GDM1 (cell line): ENCODE data around the gene LSM8.
A peak's percentile ranks its signal among the peaks of the same experiment; 100 is the strongest.
"Not testable (repeated sequence)": the region's sequence is repeated elsewhere in the genome, so short reads cannot be mapped to it uniquely, and the experiment has no call there.

ENCODE experiments used
- DNase-seq: peaks from one replicate; lab custom pipeline; 2025; lab: John Stamatoyannopoulos, UW

LSM8 gene

GRCh38 chr7:118183786-118184564 is at the start of gene LSM8:
Gene LSM8 (plus strand): TSS chr7:118184164. CDS start chr7:118184224, 60 bp downstream.
- peak; percentile 97 for DNase-seq

GRCh38 chr7:118134420-118134819 is 49.5 kb upstream of the LSM8 start:
- not testable (repeated sequence) for DNase-seq

GRCh38 chr7:118140468-118140867 is 43.5 kb upstream of the LSM8 start:
- DNase-seq: no peak

GRCh38 chr7:118142012-118142411 is 42.0 kb upstream of the LSM8 start:
- DNase-seq: no peak

GRCh38 chr7:118148930-118149329 is 35.0 kb upstream of the LSM8 start:
- no peak for DNase-seq

GRCh38 chr7:118149394-118149793 is 34.6 kb upstream of the LSM8 start:
- DNase-seq: no peak

GRCh38 chr7:118151671-118152070 is 32.3 kb upstream of the LSM8 start:
- DNase-seq: no peak

- DNase-seq: no peak
These were observed 31.8 kb upstream of the LSM8 start for GRCh38 chr7:118152149-118152548.

- no peak for DNase-seq
These were observed 31.3 kb upstream of the LSM8 start for GRCh38 chr7:118152654-118153053.

GRCh38 chr7:118153551-118154177 is 30.3 kb upstream of the LSM8 start:
- DNase-seq: no peak

GRCh38 chr7:118158766-118159165 is 25.2 kb upstream of the LSM8 start:
- DNase-seq: no peak

- no peak for DNase-seq
These were observed 14.8 kb upstream of the LSM8 start for GRCh38 chr7:118169146-118169545.

GRCh38 chr7:118175740-118176139 is 8.2 kb upstream of the LSM8 start:
- no peak for DNase-seq

- DNase-seq: no peak
These were observed 4.8 kb upstream of the LSM8 start for GRCh38 chr7:118179191-118179590.

- no peak for DNase-seq
These were observed 1.2 kb upstream of the LSM8 start for GRCh38 chr7:118182593-118183427.

- DNase-seq: no peak
These were observed 557 bp upstream of the LSM8 start for GRCh38 chr7:118183428-118183785.

- no peak for DNase-seq
These were observed 589 bp downstream of the LSM8 start for GRCh38 chr7:118184565-118184940.

GRCh38 chr7:118185163-118185860 is 1.3 kb downstream of the LSM8 start:
- DNase-seq: no peak

GRCh38 chr7:118186501-118186900 is 2.5 kb downstream of the LSM8 start:
- DNase-seq: no peak

GRCh38 chr7:118194571-118194970 is 10.6 kb downstream of the LSM8 start:
- DNase-seq: no peak

- peak; percentile 16 for DNase-seq
These were observed 12.0 kb downstream of the LSM8 start for GRCh38 chr7:118195837-118196474.

GRCh38 chr7:118202061-118202460 is 18.1 kb downstream of the LSM8 start:
- DNase-seq: no peak
